AML-193 (cell line): ENCODE data around the gene PSMD4.
"Not testable (repeated sequence)": the region's sequence is repeated elsewhere in the genome, so short reads cannot be mapped to it uniquely, and the experiment has no call there.

Experiments used
- DNase-seq, 2 experiments: peaks; one replicate each; lab custom pipeline; 2025; lab: John Stamatoyannopoulos, UW

The PSMD4 gene

DNA sequence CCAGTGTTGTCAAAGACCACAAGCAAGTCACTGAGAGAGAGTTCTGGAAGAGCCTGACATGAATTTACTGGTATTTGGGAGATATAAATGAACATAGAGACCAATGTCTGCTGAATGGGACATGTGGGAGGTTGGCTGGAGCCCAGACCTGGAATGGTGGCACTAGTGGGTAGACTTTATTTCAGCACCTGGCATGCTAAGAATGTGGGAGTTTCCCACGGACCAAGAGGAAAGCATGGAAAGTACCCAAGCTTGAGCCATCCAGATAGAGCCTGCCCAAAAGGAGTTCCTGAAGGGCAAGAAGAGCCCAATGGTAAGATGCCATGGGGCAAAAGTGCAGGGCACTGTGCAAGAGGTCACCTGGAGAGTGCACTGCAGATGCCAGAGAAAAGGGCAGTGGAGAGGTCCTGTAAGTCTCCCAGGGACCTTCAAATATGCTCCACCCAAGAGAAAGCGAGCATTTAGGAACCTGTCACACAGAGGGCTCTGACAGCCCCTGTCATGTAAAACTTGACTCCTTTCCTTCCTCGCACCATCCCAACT, 19.5 kb downstream of the PSMD4 start:
- DNase-seq, result no peak

DNA sequence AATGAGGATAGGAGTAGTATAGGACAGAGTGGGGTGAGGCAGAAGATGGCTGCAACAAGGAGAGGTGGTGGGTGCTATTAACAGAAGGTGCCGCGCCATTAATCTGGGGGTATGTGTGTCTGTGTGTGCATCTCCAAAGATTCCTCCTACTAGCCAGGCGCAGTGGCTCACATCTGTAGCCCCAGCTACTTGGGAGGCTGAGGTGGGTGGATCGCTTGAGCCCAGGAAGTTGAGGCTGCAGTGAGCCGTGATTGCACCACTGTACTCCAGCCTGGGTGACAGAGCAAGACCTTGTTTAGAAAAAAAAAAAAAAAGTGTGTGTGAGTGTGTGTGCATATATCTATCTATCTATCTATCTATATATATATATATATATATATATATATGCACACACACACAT, 20.8 kb downstream of the PSMD4 start:
- DNase-seq, result not testable (repeated sequence)

DNA sequence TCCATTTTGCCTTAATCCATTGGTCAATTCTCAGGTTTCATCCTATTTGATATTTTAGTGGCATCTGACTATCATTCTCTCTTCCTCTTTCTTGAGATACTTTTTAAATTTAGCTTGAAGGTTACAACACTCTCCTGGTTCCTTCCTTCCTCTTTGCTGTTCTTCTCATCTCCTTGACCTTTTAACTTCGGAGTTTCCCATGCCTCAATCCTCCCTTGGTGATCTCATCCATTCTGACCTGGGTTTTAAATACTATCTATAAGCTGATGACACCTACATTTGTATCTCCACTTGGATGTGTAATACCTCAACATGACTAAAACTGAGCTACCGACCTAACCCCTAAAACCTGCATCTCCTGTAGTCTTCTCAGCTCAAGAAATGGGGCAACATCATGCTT, 22.7 kb downstream of the PSMD4 start:
- DNase-seq, result peak; percentile 91 to 95

DNA sequence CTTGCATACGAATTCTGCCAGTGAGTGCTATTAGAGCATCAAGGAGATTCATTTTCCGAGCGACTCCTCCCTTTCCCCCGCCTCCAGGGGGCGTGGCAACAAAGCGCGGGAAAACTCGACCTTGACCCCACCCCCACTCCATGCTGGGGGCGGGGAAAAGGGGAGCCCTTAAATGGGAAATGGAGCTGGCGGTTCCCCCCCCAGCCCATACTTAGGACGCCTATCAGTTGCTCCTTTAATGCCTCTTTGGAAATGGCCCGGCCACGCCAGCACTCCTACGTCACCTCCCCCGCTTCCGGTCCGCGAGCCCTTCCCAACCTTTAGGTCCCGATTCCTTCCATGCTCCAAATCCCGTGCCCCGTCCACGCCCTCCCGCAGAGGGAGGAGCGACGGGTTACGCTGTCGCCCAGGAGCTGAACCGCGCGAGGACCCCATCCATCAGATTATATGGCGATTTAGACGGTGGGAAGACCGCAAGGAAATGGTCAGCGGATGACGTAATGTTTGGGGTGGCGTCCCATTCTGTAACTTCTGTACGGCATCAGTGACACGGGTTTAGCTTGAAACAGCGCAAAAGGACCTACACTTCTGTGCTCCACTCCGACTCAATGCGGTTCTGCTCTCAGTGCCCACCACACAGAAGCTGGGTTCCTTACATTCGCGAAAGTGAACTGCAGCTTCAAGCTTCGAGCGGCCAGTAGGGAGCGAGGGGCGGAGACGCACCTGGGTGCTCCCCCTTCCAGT, 26.9 kb downstream of the PSMD4 start:
- DNase-seq, result peak; percentile 91 to 92

DNA sequence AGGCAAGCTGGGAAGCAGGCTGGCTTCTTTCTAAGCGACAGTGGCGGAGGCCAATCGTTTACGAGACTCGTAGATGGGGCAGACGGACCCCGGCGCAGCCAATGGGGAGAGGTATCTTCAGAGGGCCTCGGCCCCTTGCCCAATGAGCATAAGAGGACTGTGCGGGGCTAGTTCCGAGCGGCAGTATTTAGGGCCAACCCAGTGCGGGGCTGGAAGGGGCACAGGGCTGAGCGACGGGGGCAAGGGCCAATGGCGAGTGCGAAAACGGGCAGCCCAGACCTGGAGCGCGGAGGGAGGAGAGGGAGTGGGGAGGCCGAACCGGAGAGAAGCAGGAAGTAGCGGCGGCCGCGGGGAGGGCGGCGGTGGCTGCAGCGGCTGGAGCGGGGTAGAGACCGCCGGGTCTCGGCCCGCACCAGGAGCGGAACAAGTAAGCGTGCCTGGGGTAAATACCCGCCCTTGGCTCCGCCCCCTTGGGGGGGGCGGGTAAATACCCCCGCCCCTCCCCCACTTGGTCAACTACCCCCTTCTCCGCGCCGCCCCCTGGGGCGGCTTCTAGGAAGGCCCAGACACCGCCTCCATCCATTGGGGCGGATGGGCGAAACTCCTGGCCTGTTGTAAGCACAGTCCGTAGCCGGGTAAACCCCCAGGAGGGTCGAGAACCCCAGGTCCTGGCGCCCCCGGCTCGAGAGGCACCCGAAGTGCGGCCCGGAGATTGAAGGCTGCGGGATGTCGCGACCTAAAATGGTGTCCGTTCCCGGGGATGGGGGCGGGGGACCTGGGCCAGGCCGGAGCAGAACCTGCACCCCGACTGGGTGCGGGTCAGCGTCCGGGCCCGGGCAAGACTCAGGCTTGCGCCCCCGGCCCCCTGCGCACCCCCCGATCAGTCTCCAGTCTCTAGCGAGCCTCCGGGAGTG, 27.7 kb downstream of the PSMD4 start, which contains the start of gene ZNF687:
ZNF687 (plus strand) TSS at position 331 of the 914 bp plus-strand sequence. CDS start 3,993 bp downstream, outside the sequence.
- DNase-seq, result peak; percentile 98 to 99

DNA sequence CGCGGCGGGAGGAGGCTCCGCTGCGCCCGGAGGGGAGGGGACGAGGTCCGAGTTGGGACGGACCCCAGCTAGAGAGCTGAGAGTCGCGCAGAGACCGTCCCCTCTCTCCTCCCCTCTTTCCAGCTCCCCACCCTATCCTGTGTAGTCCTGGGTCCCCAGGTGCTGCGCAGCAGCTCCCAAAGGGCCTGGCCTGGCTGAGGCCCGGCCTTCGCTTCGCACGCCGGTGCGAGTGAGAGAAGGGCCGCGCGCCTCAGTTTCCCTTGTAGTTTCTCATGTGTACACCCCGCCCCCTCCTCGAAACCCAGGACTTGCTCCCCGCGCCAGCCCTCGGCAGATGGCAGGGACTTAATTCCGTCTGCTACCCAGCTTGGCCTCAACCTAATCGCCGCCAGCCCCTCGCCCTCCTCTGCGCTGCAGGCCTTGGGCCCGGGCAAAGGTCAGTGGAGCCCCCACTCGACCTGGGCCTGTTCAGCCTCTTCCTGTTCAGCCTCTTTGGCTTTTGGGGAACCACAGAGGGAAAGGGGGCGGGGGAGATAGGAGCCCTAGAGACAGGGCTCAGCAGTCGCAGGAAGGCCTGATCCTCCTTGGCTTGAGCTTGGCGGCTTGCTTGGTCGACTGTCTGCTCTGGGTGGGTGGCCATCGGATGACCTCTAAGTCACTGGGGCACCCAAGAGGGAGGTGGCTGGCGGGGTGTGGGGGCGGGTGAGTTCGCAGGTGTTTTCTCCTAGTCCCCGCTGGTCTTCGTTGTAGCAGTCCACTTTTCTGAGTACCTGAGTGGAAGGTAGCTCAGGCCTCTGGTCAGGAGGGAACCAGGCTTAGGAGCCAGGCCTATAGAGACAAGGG, 28.6 kb downstream of the PSMD4 start:
- DNase-seq, result peak; percentile 57 to 63

DNA sequence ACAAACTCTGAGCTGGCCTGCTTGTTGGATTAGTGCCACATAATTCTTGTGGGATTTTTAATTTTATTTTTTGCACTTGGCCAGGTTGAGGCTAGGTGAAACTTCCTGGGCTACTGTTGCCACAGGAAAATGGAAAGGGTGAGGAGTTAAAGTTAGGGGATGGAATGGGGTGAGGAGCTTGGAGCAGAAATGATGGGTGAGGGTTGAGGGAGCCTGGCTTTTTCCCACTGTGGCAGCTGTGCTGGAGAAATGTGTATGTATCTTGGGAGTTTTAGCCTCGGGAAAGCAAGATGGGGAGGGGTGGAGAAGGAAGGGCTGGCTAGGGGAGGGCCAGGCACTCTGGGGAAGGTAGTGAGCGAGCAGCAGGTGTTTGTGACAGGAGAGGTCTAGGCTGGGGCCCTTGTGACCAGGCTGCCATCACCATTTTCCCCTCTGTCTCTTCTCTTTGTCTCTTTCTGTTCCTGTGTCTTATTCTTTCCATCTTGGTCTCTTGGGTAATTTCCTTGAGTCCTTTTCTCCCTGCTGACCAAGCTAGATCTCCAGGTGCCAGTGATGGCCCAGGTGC, 29.6 kb downstream of the PSMD4 start:
- DNase-seq, result no peak

DNA sequence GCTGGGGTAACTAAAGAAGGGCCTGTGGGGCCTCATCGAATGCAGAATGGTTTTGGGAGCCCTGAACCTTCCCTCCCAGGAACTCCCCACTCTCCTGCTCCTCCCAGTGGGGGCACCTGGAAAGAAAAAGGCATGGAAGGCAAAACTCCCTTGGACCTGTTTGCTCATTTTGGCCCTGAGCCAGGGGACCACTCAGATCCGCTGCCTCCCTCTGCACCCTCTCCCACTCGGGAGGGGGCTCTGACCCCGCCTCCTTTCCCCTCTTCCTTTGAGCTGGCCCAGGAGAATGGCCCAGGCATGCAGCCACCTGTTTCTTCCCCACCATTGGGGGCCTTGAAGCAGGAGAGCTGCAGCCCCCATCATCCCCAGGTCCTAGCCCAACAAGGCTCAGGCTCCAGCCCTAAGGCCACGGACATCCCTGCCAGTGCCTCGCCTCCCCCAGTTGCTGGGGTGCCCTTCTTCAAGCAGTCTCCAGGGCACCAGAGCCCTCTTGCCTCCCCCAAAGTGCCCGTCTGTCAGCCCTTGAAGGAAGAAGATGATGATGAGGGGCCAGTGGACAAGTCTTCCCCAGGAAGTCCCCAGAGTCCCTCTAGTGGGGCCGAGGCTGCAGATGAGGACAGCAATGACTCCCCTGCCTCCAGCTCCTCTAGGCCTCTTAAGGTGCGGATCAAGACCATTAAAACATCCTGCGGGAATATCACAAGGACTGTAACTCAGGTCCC, 32.2 kb downstream of the PSMD4 start:
- DNase-seq, result no peak

DNA sequence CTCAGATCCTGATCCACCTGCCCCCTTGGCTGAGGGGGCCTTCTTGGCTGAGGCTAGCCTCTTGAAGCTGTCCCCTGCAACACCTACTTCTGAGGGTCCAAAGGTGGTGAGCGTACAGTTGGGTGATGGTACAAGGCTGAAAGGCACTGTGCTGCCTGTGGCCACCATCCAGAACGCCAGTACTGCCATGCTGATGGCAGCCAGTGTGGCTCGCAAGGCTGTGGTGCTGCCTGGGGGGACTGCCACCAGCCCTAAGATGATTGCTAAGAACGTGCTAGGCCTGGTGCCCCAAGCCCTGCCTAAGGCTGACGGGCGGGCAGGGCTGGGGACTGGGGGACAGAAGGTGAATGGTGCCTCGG, 32.8 kb downstream of the PSMD4 start:
- DNase-seq, result no peak

DNA sequence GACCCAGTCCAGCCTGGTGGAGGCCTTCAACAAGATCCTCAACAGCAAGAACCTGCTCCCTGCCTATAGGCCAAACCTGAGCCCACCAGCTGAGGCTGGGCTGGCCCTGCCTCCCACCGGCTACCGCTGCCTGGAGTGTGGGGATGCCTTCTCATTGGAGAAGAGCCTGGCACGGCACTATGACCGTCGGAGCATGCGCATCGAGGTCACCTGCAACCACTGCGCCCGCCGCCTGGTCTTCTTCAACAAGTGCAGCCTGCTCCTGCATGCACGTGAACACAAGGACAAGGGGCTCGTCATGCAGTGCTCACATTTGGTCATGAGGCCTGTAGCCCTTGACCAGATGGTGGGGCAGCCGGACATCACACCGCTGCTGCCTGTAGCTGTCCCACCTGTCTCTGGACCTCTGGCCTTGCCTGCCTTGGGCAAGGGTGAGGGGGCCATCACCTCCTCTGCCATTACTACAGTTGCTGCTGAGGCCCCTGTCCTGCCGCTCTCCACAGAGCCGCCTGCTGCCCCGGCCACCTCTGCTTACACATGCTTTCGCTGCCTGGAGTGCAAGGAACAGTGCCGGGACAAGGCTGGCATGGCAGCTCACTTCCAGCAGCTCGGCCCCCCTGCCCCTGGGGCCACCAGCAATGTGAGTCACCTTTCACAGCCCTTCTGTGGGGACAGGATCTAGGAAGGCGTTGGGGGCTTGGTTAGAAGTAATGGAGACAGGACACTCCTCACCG, 33.4 kb downstream of the PSMD4 start:
- no peak for DNase-seq

DNA sequence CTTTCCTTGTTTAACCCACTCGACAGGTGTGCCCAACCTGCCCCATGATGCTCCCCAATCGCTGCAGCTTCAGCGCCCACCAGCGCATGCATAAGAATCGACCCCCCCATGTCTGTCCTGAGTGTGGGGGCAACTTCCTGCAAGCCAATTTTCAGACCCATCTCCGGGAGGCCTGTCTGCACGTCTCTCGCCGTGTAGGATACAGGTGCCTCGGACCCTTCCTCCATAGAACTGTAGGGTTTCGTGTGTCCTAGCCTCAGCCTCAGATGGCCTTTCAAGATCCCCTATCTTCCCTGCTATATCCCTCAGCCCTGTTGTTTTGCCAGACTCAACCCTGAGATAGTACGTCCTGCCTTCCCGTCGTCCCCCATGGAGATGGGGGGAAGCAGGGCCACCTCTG, 34.0 kb downstream of the PSMD4 start:
- no peak for DNase-seq

DNA sequence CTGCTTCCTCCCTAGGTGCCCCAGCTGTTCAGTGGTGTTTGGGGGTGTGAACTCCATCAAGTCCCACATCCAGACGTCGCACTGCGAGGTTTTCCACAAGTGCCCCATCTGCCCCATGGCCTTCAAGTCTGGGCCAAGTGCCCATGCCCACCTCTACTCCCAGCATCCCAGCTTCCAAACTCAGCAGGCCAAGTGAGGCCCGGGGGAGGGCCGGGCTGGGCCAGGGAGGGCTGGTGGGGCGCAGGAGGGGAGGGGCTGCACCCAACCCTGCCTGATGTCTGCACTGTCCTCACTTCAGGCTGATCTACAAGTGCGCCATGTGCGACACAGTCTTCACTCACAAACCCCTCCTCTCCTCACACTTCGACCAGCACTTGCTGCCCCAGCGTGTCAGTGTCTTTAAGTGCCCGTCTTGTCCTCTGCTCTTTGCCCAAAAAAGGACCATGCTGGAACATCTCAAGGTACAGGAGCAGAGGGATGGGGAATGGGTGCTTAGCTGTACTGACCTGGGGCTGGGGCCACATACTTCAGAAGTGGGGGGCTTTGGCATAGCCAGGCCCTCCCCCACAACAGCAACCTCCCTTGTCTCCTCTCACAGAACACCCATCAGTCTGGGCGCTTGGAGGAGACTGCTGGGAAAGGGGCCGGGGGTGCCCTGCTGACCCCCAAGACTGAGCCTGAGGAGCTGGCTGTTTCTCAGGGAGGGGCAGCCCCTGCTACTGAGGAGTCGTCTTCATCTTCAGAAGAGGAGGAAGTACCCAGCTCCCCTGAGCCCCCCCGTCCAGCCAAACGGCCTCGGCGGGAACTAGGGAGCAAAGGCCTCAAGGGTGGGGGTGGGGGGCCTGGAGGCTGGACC, 34.8 kb downstream of the PSMD4 start:
- DNase-seq, result no peak

DNA sequence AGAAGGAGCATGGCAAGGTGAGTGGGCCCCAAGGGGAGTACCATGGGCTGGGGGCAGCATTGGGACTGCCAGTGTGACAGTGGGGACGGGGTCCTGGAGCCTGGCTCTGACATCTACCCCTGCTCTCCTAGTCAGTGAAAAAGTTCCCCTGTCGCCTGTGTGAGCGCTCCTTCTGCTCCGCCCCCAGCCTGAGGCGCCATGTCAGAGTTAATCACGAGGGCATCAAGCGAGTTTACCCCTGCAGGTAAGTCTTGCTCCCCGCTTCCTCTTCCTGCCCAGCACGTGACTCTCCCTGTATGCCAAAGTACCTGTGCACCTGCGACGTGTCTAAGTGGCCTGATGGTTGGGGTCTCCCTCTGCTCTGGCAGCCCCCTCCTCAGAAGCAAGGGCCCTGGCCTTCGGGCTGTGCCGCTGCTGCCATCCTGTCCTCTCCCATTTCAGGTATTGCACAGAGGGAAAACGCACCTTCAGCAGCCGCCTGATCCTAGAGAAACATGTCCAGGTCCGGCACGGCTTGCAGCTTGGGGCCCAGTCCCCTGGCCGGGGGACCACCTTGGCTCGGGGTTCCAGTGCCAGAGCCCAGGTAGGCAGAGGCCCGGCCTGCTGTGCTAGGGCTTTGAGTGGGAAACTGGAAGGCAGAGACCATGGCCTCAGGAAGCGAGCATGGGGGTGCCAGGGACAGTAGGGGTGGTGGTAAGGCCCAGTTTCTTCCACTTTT, 35.6 kb downstream of the PSMD4 start:
- DNase-seq, result no peak

DNA sequence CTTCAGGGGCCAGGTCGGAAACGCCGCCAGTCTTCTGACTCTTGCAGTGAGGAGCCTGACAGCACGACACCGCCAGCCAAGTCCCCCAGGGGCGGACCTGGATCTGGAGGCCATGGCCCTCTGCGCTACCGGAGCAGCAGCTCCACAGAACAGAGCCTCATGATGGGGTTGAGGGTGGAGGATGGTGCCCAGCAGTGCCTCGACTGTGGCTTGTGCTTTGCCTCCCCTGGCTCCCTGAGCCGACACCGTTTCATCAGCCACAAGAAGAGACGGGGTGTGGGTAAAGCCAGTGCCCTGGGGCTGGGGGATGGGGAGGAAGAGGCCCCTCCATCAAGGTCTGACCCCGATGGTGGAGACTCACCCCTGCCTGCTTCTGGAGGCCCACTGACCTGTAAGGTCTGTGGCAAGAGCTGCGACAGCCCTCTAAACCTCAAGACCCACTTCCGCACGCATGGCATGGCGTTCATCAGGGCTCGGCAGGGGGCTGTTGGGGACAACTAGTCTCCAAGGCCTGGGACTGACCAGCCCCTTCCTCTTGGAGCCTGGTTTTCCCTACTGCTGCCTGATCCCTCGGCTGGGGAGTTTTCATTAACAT, 36.3 kb downstream of the PSMD4 start:
- DNase-seq, result no peak

DNA sequence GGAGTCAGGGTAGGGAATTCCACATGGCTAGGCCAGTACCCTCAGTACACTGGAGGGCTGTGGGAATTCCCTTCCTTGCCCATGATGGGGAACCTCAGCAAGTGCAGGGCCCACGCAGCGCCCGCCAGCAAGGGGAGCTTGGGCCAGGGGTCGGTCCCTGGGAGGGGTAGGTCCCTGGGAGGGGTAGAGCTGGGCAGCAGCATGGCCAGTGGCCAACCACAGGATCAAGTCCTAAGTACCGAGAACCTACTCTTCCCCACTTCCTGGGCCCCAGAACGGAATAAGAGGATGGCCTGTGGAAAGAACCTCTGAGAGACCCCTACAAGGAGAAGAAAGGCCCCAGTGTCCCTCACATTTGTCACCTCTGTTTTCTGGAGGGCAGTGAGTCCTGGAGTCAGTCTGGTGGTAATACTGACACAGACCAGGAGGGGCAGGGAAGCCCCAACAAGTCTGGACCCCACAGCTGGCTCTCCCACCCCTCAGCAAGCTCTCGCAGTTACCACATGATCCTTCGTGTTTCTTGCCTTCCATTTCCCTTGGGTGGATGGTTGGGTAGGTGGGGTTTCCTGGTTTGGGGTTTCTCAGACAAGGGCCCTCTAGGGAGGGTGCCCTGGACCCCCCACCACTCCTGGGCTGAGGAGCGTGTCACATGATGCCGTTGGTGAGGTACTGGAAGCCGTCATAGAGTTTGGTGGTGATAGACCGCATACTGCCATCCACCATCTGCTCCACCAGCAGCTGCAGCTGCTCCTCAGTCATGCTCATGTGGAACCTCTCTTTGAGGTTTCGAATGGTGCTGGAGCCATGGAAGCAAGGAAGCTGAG, 37.9 kb downstream of the PSMD4 start:
- no peak for DNase-seq

DNA sequence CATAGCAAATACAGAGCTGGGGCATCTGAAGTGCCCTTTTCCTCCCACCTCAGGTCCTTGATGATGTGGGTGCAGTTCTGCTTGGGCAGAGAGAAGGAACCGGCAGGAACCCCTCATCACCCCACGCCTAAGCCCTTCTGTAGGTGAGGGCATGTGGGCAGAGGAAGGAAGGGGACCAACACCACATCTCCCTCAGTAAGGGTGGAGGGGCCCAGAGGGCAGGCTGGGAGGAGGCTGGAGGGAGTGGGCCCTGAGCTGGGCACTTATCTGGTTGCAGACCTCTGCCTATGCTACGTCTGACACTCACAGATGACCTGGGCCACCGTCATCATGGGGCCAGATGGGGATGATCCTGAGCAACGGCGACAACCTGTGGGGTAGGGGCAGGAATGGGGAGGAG, 38.6 kb downstream of the PSMD4 start:
- DNase-seq, result no peak

DNA sequence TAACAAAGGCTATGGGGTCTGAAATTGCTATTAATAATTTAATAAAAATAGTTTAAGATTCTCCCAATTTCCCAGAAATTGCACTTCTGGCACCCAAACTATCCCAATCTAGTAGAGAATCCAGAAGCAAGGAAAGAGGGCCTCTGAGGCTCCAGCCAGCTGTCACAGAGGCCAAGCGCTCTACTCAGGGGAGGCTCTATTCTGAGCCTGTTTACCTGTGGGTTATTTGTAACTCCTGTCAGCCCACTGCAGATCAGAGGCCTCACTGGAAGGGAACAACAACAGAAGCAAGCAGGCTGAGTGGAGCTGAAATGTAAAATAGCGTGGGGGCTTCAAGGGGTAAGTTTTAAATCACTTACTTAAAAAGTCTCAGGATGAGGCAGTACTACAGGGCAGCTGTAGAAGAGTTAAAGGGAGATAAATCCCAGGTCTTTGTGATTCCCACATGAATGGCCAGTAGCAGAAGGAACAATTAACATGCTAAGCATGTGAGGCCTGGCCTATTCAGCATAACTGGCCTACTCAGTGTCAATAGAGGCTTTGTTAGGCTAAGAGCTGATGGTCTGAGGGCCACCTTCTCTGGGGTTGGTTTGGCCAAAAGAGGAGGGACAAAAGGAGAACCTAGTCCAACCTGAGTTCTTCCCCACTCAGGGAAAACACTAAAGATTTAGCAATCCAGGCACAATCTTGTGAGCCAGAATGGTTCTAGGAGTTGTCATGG, 40.4 kb downstream of the PSMD4 start:
- DNase-seq, result no peak
